Esophagus muscularis mucosa (tissue), 4 donors: ENCODE data around the gene PNPLA6. TPM values are rescaled to one million over a fixed set of nuclear protein-coding genes. Genes with fewer than 3 reads are reported as not detected.

Experiments
- DNase-seq: peaks from one replicate; pipeline ENCODE4 v3.0.0-alpha.2; 2017; ENCODE audit errors: extremely low spot score
- H3K27ac ChIP-seq, 4 donors: fragments of 200-600 bp; sonication (generic); replicated peaks in 1 of 4; 1 replicate in 3 of 4; 2 replicates in 1 of 4; pipeline ENCODE4 v1.5.1; 2016 to 2019; ENCODE audit warnings: mild to moderate bottlenecking in 1 of 4
- H3K27me3 ChIP-seq, 4 donors: fragments of 200-600 bp; sonication (generic); one replicate each; pipeline versions ENCODE4 v1.5.1 to v1.6.0; 2016 to 2019
- H3K36me3 ChIP-seq, 4 donors: fragments of 200-600 bp; sonication (generic); one replicate each; pipeline ENCODE4 v1.5.1; 2016 to 2019
- H3K4me1 ChIP-seq, 4 donors: fragments of 200-600 bp; sonication (generic); one replicate each; pipeline ENCODE4 v1.5.1; 2016 to 2019
- H3K4me3 ChIP-seq, 4 donors: fragments of 200-600 bp; sonication (generic); 1 replicate in 2 of 4; 2 replicates in 2 of 4; pipeline ENCODE4 v1.5.1; 2016 to 2019; ENCODE audit warnings: mild to moderate bottlenecking in 4 of 4, moderate library complexity in 1 of 4
- H3K9me3 ChIP-seq, 4 donors: fragments of 200-600 bp; sonication (generic); 1 replicate in 3 of 4; 2 replicates in 1 of 4; pipeline ENCODE4 v1.5.1; 2016 to 2019
- EP300 ChIP-seq: sonication (generic); formaldehyde crosslinking; IDR thresholded peaks from one replicate; pipeline ENCODE4 v1.6.1; 2017; ENCODE audit warnings: antibody characterized with exemption
- POLR2A ChIP-seq: fragments of 450-650 bp; IDR thresholded peaks from one replicate; pipeline ENCODE4 v1.6.1; 2017; ENCODE audit warnings: antibody characterized with exemption, moderate library complexity, mild to moderate bottlenecking, low read depth
- POLR2AphosphoS5 ChIP-seq, 2 donors: sonication (generic); formaldehyde crosslinking; IDR thresholded peaks; one replicate each; pipeline ENCODE4 v1.6.1; 2017; ENCODE audit warnings: antibody characterized with exemption in 2 of 2
- WGBS: methylation state at CpG from one replicate; pipeline ENCODE4 v1.1.5; 2018; 5-methylcytosine and 5-hydroxymethylcytosine counted together
- intact Hi-C: fragments of 100-400 bp; cut with DNase I; formaldehyde crosslinking; loops from one replicate; pipeline ENCODE4 v1.15.1; 2023
- total RNA-seq, 4 donors: library from RNA; depleted of rRNA; stranded (reverse); fragments of >200 nt; gene quantifications; one replicate each; pipeline versions ENCODE4 v1.1.0 to v1.2.1, GENCODE V29; 2016
- TF ChIP-seq, protein P1 (sequence below), 3 experiments: fragments of 200-600 bp in 2 of 3; fragments of 450-650 bp in 1 of 3; sonication (generic) in 2 of 3; IDR thresholded peaks; one replicate each; pipeline ENCODE4 v1.5.1; 2017 to 2019; ENCODE audit warnings: antibody characterized with exemption in 3 of 3, mild to moderate bottlenecking in 2 of 3, moderate library complexity in 1 of 3

The PNPLA6 gene
- 100 to 1,000 TPM in 2 of 4 donors, 10 to 100 TPM in 2; 58.1 to 156 (median 85.7) TPM for total RNA-seq

- Histone ChIP-seq H3K27ac (peak within 1 kb of the TSS; percentile 90 to 97 (median 94)), H3K4me1 (peaks cover 13 to 28% (median 25%) of the 10 kb centered on the region in 4 donors), H3K27me3 (no peaks in the 10 kb centered on the region), H3K4me3 (peak within 1 kb of the TSS; percentile 78 to 91 (median 88)), H3K9me3 (no peaks in the 10 kb centered on the region), H3K36me3 (peaks cover 26 to 57% (median 44%) of the 10 kb centered on the region in 4 donors)
- TF ChIP-seq POLR2A (peak; percentile 58), EP300 (no peak), POLR2AphosphoS5 (IDR thresholded peaks at IDR 0.05) (peak; percentile 95 to 97)
- TF ChIP-seq, protein P1, sequence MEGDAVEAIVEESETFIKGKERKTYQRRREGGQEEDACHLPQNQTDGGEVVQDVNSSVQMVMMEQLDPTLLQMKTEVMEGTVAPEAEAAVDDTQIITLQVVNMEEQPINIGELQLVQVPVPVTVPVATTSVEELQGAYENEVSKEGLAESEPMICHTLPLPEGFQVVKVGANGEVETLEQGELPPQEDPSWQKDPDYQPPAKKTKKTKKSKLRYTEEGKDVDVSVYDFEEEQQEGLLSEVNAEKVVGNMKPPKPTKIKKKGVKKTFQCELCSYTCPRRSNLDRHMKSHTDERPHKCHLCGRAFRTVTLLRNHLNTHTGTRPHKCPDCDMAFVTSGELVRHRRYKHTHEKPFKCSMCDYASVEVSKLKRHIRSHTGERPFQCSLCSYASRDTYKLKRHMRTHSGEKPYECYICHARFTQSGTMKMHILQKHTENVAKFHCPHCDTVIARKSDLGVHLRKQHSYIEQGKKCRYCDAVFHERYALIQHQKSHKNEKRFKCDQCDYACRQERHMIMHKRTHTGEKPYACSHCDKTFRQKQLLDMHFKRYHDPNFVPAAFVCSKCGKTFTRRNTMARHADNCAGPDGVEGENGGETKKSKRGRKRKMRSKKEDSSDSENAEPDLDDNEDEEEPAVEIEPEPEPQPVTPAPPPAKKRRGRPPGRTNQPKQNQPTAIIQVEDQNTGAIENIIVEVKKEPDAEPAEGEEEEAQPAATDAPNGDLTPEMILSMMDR (IDR thresholded peaks at IDR 0.05), result peak in 1 of 3 experiments; percentile 21
- DNase-seq, result peak; percentile 99
- under 1% methylated on average over 29 of the region's 76 CpGs for WGBS
- intact Hi-C loops, result loop anchor here (10.0 kb wide), 1 partner anchor 181 kb away; no protein-coding TSS in a partner anchor
Measured at GRCh38 chr19:7535047-7535997, at the start of gene PNPLA6. PNPLA6 (plus strand) TSS chr19:7535717; CDS start chr19:7535789, 72 bp downstream.

DNA sequence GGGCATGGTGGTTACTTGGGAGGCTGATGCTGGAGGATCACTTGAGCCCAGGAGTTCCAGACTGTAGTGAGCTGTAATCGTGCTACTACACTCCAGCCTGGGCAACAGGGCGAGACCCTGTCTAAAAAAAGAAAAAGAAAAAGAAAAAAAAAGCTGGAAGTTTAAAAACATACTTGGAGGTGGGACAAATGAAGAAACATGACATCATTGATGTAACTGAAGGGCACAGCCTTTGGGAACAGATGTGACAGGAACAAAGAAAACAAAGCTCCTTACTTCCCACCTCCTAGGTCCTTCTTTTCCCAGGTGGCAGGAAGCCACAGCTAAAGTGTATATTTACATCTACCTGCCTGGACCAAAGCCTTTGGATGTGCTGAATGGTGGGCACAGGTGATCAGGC lies 48.6 kb upstream of the PNPLA6 start:
- TF ChIP-seq POLR2AphosphoS5 (IDR thresholded peaks at IDR 0.05) (no peak), EP300 (no peak), POLR2A (no peak)
- TF ChIP-seq, protein P1 (IDR thresholded peaks at IDR 0.05), result no peak
- no peak overlapping the region for H3K4me3 ChIP-seq
- intact Hi-C loops, result loop anchor here (5.0 kb wide), 1 partner anchor 35 kb away; the partner anchor contains the start of gene MCOLN1
- WGBS, result 83% methylated on average over 2 of the region's 2 CpGs
- no peaks in the 10 kb centered on the region for H3K27me3 ChIP-seq
- no peak for DNase-seq
- H3K9me3 ChIP-seq, result no peaks in the 10 kb centered on the region
- H3K27ac ChIP-seq, result no peak overlapping the region
- peaks cover 7 to 32% (median 30%) of the 10 kb centered on the region in 4 donors for H3K4me1 ChIP-seq
- peaks cover 0 to 17% (median 0%) of the 10 kb centered on the region in 4 donors for H3K36me3 ChIP-seq

DNA sequence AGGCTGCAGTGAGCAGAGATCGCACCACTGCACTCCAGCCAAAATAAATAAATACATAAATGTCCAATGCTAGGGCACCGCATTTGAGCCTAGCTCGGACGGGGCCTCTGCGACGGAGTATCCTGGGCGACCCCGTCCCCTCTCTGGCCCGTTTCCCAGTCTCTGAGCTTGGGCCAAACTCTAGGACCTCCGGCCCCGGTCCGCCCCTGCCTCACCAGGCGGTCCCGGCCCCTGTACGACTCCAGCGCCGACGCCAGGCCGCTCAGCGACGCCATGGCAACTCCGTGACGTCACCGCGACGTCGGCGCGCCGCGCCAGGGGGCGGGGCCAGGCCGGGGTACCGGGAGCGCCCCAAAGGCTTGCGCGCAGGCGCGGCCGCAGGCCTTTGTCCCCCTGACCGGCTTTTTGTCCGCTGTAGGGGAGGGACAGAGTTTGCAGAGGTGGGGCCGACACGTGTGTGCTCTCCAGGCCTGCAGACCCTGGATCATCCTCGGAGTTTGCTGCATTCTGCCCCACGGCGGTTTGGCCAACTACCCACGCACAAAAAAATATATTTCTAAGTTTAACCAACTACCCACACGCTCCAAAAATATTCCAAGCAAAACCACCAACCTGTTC lies 46.7 kb upstream of the PNPLA6 start, which contains the start of gene PEX11G:
Gene PEX11G, minus strand, starts transcription at position 300 of the 618 bp plus-strand sequence. Its CDS starts 25 bp downstream, at position 275.
- Histone ChIP-seq H3K4me1 (peaks cover 0 to 22% (median 17%) of the 10 kb centered on the region in 4 donors), H3K36me3 (peaks cover 0 to 15% (median 0%) of the 10 kb centered on the region in 4 donors), H3K27me3 (no peaks in the 10 kb centered on the region), H3K9me3 (no peaks in the 10 kb centered on the region), H3K4me3 (peak within 1 kb of the TSS; percentile 58 to 72 (median 70)), H3K27ac (peak within 1 kb of the TSS; percentile 86 to 88 (median 88))
- peak; percentile 97 for DNase-seq
- peak; percentile 46 for TF ChIP-seq POLR2A
- TF ChIP-seq, protein P1 (IDR thresholded peaks at IDR 0.05), result peak in 1 of 3 experiments; percentile 20
- TF ChIP-seq EP300, result no peak
- TF ChIP-seq POLR2AphosphoS5 (IDR thresholded peaks at IDR 0.05), result peak; percentile 89 to 91
- 0% methylated on average over 19 of the region's 49 CpGs for WGBS
- intact Hi-C loops, result loop anchor here (5.0 kb wide), 1 partner anchor 33 kb away; the partner anchor contains the start of gene MCOLN1

DNA sequence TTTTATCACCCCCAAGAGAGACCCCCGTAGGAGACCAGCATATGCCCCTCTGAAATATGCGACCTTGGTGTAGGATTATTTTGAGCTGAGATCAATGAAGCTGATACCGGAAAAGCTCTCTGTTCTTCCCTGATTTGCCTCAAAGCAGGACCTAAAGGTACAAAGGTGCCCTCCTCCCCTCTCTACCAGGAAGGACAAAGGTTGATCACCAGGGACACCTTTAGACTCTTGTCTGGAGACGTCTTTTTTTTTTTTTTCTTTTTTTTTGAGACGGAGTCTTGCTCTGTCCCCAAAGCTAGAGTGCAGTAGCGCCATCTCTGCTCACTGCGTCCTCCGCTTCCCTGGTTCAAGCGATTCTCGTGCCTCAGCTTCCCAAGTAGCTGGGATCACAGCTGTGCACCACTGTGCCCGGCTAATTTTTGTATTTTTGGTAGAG lies 45.9 kb upstream of the PNPLA6 start:
- WGBS, result 83% methylated on average over 11 of the region's 11 CpGs
- peaks cover 0 to 9% (median 0%) of the 10 kb centered on the region in 4 donors for H3K36me3 ChIP-seq
- peaks cover 6 to 30% (median 21%) of the 10 kb centered on the region in 4 donors for H3K4me1 ChIP-seq
- intact Hi-C loops, result loop anchor here (5.0 kb wide), 2 partner anchors 33 to 43 kb away; partner anchors contain the start of gene MCOLN1
- H3K27me3 ChIP-seq, result no peaks in the 10 kb centered on the region
- DNase-seq, result no peak
- H3K4me3 ChIP-seq, result peak overlapping the region in 3 of 4 donors; percentile 58 to 72 (median 69)
- TF ChIP-seq EP300, result no peak
- TF ChIP-seq, protein P1 (IDR thresholded peaks at IDR 0.05), result no peak
- TF ChIP-seq POLR2A, result no peak
- no peak for TF ChIP-seq POLR2AphosphoS5 (IDR thresholded peaks at IDR 0.05)
- H3K27ac ChIP-seq, result peak overlapping the region; percentile 86 to 88 (median 88)
- no peaks in the 10 kb centered on the region for H3K9me3 ChIP-seq
